Peyer's patch (tissue), 4 donors: ENCODE results near the gene ZFX.

Experiments
- CTCF ChIP-seq, 6 experiments: fragments of 450-650 bp in 4 of 6; fragments of 200-600 bp in 2 of 6; sonication (generic) in 1 of 6; IDR thresholded peaks; one replicate each; pipeline ENCODE4 v1.5.1; 2017 to 2019; ENCODE audit warnings: antibody characterized with exemption in 6 of 6, mild to moderate bottlenecking in 3 of 6, moderate library complexity in 1 of 6
- POLR2A ChIP-seq, 2 donors: fragments of 450-650 bp; IDR thresholded peaks; one replicate each; pipeline ENCODE4 v1.5.1; 2017; ENCODE audit warnings: antibody characterized with exemption in 2 of 2, mild to moderate bottlenecking in 2 of 2, moderate library complexity in 2 of 2

- TF ChIP-seq CTCF (IDR thresholded peaks at IDR 0.05): no peak
- TF ChIP-seq POLR2A (IDR thresholded peaks at IDR 0.05): no peak
Measured at GRCh38 chrX:24153178-24153795, 3.8 kb downstream of the ZFX start.
